K562 (cell line): Measurements from ENCODE around the gene TRAF3IP1. TPM values are rescaled to one million over a fixed set of nuclear protein-coding genes. Genes with fewer than 3 reads are reported as not detected.

ENCODE experiments used
- ATAC-seq: fragments of 200-7000 bp; cut with Tn5 transposase; 3 replicates; pipeline ENCODE4 v1.9.1; 2020; ENCODE audit warnings: moderate library complexity
- BruUV-seq: library from RNA; stranded (reverse); fragments of 400-500 nt; replicated peaks from 2 replicates; lab custom pipeline; 2021; lab: Mats Ljungman, UMichigan
- CTCF ChIA-PET: fragments of 300-600 bp; formaldehyde crosslinking; extraction: SDS; loops from one replicate; lab custom pipeline; 2021; ENCODE audit warnings: low intra/inter-chr PET ratio; lab: Yijun Ruan, JAX
- POLR2A ChIA-PET: fragments of 300-600, 350-650 bp; sonication (Branson Sonifier 250); formaldehyde crosslinking; extraction: SDS; loops from one replicate; lab custom pipeline; 2021; ENCODE audit warnings: antibody characterized with exemption, inconsistent platforms; lab: Yijun Ruan, JAX
- DNase-seq, 4 experiments: peaks; one replicate each; pipeline versions ENCODE4 v3.0.0 to v3.0.0-alpha.2; 2011 to 2018; ENCODE audit warnings: low spot score in 3 of 4, mixed read lengths in 3 of 4; ENCODE audit errors: extremely low read depth in 1 of 4
- FAIRE-seq: peaks from 2 replicates; lab custom pipeline; 2011; peaks lifted over from hg19 to GRCh38; lab: Jason Lieb, UNC
- H2AFZ ChIP-seq: 2 replicates; pipeline ENCODE4 v1.6.0; 2011; ENCODE audit warnings: low read depth, low read length, control low read depth, inconsistent platforms
- H3K27ac ChIP-seq: fragments of 200-600 bp; 3 replicates; pipeline ENCODE4 v1.8.0; 2011; ENCODE audit warnings: low read depth, mild to moderate bottlenecking, control low read depth, inconsistent platforms, low read length, moderate library complexity, mixed read lengths; ENCODE audit errors: extremely low read depth
- H3K27me3 ChIP-seq, 2 experiments: fragments of 300-600 bp in 1 of 2; 2 replicates in 1 of 2; 3 replicates in 1 of 2; pipeline versions ENCODE4 v1.6.0 to v1.8.0; 2011; ENCODE audit warnings: inconsistent platforms in 2 of 2, low read length in 2 of 2, mild to moderate bottlenecking in 1 of 2, mixed read lengths in 1 of 2, moderate library complexity in 1 of 2; ENCODE audit not compliant: control insufficient read depth in 2 of 2, insufficient read depth in 2 of 2
- H3K36me3 ChIP-seq: fragments of 300-600 bp; 3 replicates; pipeline ENCODE4 v1.8.0; 2011; ENCODE audit warnings: mild to moderate bottlenecking, low read length, inconsistent platforms; ENCODE audit not compliant: control insufficient read depth, insufficient read depth
- H3K4me1 ChIP-seq, 2 experiments: fragments of 200-600 bp in 1 of 2; replicated peaks in 1 of 2; 2 replicates in 1 of 2; 3 replicates in 1 of 2; pipeline versions ENCODE4 v1.5.1 to v1.8.0; 2011; ENCODE audit warnings: inconsistent platforms in 2 of 2, low read length in 2 of 2, mild to moderate bottlenecking in 1 of 2, mixed read lengths in 1 of 2, moderate library complexity in 1 of 2; ENCODE audit not compliant: control insufficient read depth in 2 of 2, insufficient read depth in 2 of 2
- H3K4me2 ChIP-seq: 2 replicates; pipeline ENCODE4 v1.6.1; 2011; ENCODE audit warnings: low read length, control low read depth, inconsistent platforms, mixed read lengths; ENCODE audit not compliant: insufficient read depth
- H3K4me3 ChIP-seq: fragments of 200-600 bp; sonication (generic), shearing (Covaris generic); 2 replicates; pipeline ENCODE4 v1.5.1; 2016; ENCODE audit warnings: control low read depth, inconsistent platforms
- H3K79me2 ChIP-seq: fragments of 200-600 bp; 3 replicates; pipeline ENCODE4 v1.8.0; 2011; ENCODE audit warnings: low read length, inconsistent platforms; ENCODE audit not compliant: control insufficient read depth, insufficient read depth
- H3K9ac ChIP-seq, 2 experiments: 2 replicates each; pipeline versions ENCODE4 v1.6.0 to v1.6.1; 2011; ENCODE audit warnings: low read depth in 2 of 2, low read length in 2 of 2, control low read depth in 1 of 2, inconsistent platforms in 1 of 2, mild to moderate bottlenecking in 1 of 2, mixed read lengths in 1 of 2; ENCODE audit not compliant: insufficient read depth in 1 of 2
- H3K9me1 ChIP-seq: one replicate; pipeline ENCODE4 v1.6.0; 2011; ENCODE audit warnings: inconsistent platforms, mild to moderate bottlenecking, low read length, moderate library complexity; ENCODE audit not compliant: control insufficient read depth, insufficient read depth
- H3K9me3 ChIP-seq: replicated peaks from 2 replicates; pipeline ENCODE4 v1.5.1; 2011; ENCODE audit warnings: low read depth, low read length, inconsistent platforms; ENCODE audit not compliant: control insufficient read depth, insufficient read depth
- H4K20me1 ChIP-seq: replicated peaks from 2 replicates; pipeline ENCODE4 v1.6.1; 2011; ENCODE audit warnings: low read length, inconsistent platforms, mixed read lengths; ENCODE audit not compliant: control insufficient read depth, insufficient read depth
- FOSL1 ChIP-seq: fragments of 200-800 bp; sonication (Bioruptor generic); conservative IDR thresholded peaks from 2 replicates; pipeline ENCODE4 v1.6.1; 2016; ENCODE audit warnings: missing genetic modification characterization, missing compliant biosample characterization
- MXI1 ChIP-seq: IDR thresholded peaks from 2 replicates; pipeline ENCODE4 v1.6.1; 2011; ENCODE audit warnings: low read depth, mild to moderate bottlenecking, improper control_type of control experiment, low read length
- RBFOX2 ChIP-seq: fragments of 200-400 bp; formaldehyde crosslinking; IDR thresholded peaks from 2 replicates; pipeline ENCODE4 v1.6.1; 2017; ENCODE audit warnings: low read depth, mild to moderate bottlenecking, low read length, moderate library complexity
- RHOXF2B ChIP-seq: fragments of 250-450 bp; sonication (Bioruptor Pico); conservative IDR thresholded peaks from 2 replicates; pipeline ENCODE4 v1.5.1; 2021
- SP2 ChIP-seq: IDR thresholded peaks from 2 replicates; pipeline ENCODE4 v1.6.1; 2011; ENCODE audit warnings: mild to moderate bottlenecking, low read depth, low read length, moderate library complexity; ENCODE audit not compliant: poor library complexity, severe bottlenecking; ENCODE audit errors: extremely low read depth
- STAG1 ChIP-seq: sonication (generic); formaldehyde crosslinking; IDR thresholded peaks from 2 replicates; pipeline ENCODE4 v1.5.0; 2020; ENCODE audit warnings: missing genetic modification reagents, borderline replicate concordance
- ZBTB12 ChIP-seq: fragments of 250-450 bp; sonication (Bioruptor Pico); IDR thresholded peaks from 2 replicates; pipeline ENCODE4 v1.4.0; 2020
- ZFP1 ChIP-seq: fragments of 450-650 bp; formaldehyde crosslinking; IDR thresholded peaks from 2 replicates; pipeline ENCODE4 v1.4.0; 2020; ENCODE audit warnings: mild to moderate bottlenecking, mixed read lengths
- ZNF121 ChIP-seq: sonication (generic); formaldehyde crosslinking; conservative IDR thresholded peaks from 2 replicates; pipeline ENCODE4 v1.8.0; 2022; ENCODE audit warnings: missing genetic modification reagents
- ZNF23 ChIP-seq: fragments of 250-450 bp; sonication (Bioruptor Pico); IDR thresholded peaks from 2 replicates; pipeline ENCODE4 v1.4.0; 2020; ENCODE audit warnings: mild to moderate bottlenecking
- WGBS: fragments of 100-300 bp; shearing (Covaris generic); methylation state at CpG from one replicate; pipeline ENCODE4 v1.1.6; 2016; ENCODE audit warnings: low coverage, mixed read lengths; ENCODE audit not compliant: insufficient coverage; ENCODE audit errors: missing lambda C conversion rate; 5-methylcytosine and 5-hydroxymethylcytosine counted together
- in situ Hi-C: fragments of 300-500 bp; cut with MboI; formaldehyde crosslinking; loops from 4 replicates; pipeline ENCODE4 v1.15.0; 2018; ENCODE audit warnings: inconsistent platforms, mixed read lengths
- intact Hi-C: fragments of 100-400 bp; cut with micrococcal nuclease; formaldehyde crosslinking; loops from 2 replicates; pipeline ENCODE4 v1.14.2; 2022
- polyA plus RNA-seq, 8 experiments: library from polyadenylated mRNA; depleted of rRNA in 4 of 8; stranded (reverse) in 5 of 8; unstranded in 3 of 8; fragments of >200 nt; fragmentation: Nextera tagmentation in 2 of 8; fragmentation: Illumina TruSeq in 1 of 8; extraction: Ambion mirVana in 2 of 8; extraction: Trizol in 1 of 8; gene quantifications; 2 replicates each; pipeline versions ENCODE4 v1.2.1 to v1.2.3, GENCODE V29; 2011 to 2014; ENCODE audit warnings: inconsistent platforms in 1 of 8, missing spikeins in 1 of 8
- total RNA-seq, 7 experiments: library from RNA; depleted of rRNA in 6 of 7; stranded (reverse); fragments of >200 nt in 6 of 7; fragmentation: Illumina TruSeq in 2 of 7; extraction: Trizol in 2 of 7; gene quantifications; 2 replicates each; pipeline versions ENCODE4 v1.2.1 to v1.2.3, GENCODE V29; 2011 to 2021; ENCODE audit warnings: low replicate concordance in 1 of 7

The TRAF3IP1 gene
- total and polyA plus RNA-seq, 9 of the 15 experiments (the other 6 are each of a cell fraction or from before 2014, with no cell fraction given) = 1.3 to 7.4 (median 3.4) TPM

GRCh38 chr2:238304116-238304515 lies 16.2 kb upstream of the TRAF3IP1 start:
- Histone ChIP-seq H3K9me1 (no peaks in the 10 kb centered on the region), H3K4me3 (no peak overlapping the region), H3K79me2 (no peaks in the 10 kb centered on the region), H3K27ac (no peak overlapping the region), H3K4me1 (no peaks in the 10 kb centered on the region; a peak in 1 of 5 replicates), H4K20me1 (no peaks in the 10 kb centered on the region), H3K9me3 (no peaks in the 10 kb centered on the region), H3K9ac (no peak overlapping the region), H3K36me3 (no peaks in the 10 kb centered on the region), H3K4me2 (no peak overlapping the region), H3K27me3 (peaks cover 2 to 12% of the 10 kb centered on the region in 2 experiments; a peak in 3 of 5 replicates), H2AFZ (no peak overlapping the region)
- intact Hi-C loops (no loop called here), in situ Hi-C loops (no loop called here)
- DNase-seq = no peak
- FAIRE-seq = no peak
- TF ChIP-seq RHOXF2B (CRISPR knock-in tag) (no peak), RBFOX2 (no peak), STAG1 (CRISPR knock-in tag) (no peak), ZBTB12 (CRISPR knock-in tag) (no peak), SP2 (no peak), ZNF121 (CRISPR knock-in tag) (no peak), FOSL1 (no peak), MXI1 (no peak), ZNF23 (CRISPR knock-in tag) (no peak), ZFP1 (no peak)
- WGBS = 30% methylated on average over 6 of the region's 6 CpGs
- no peak for ATAC-seq
- BruUV-seq = no TSS peak
- ChIA-PET CTCF (no interaction called here), POLR2A (interaction anchor here (0.7 kb wide), 1 partner anchor 644 kb away, joined by 3 read pairs; no protein-coding TSS in a partner anchor)
